Epithelial cell of prostate (primary cell): ENCODE measurements around the gene TIMP2.
"Not testable (repeated sequence)": the region's sequence is repeated elsewhere in the genome, so short reads cannot be mapped to it uniquely, and the experiment has no call there.

Experiments
- DNase-seq: peaks from one replicate; pipeline ENCODE4 v3.0.0-alpha.2; 2011; ENCODE audit warnings: low read depth, low spot score
- H3K27ac ChIP-seq: fragments of 450-650 bp; 2 replicates; pipeline ENCODE4 v1.5.1; 2017; ENCODE audit warnings: mild to moderate bottlenecking

Gene TIMP2

GRCh38 chr17:78892936-78893379 lies 32.2 kb downstream of the TIMP2 start:
- no peak overlapping the region for H3K27ac ChIP-seq
- no peak for DNase-seq

GRCh38 chr17:78892520-78892919 lies 32.7 kb downstream of the TIMP2 start:
- no peak for DNase-seq
- H3K27ac ChIP-seq: no peak overlapping the region

GRCh38 chr17:78892062-78892456 lies 33.1 kb downstream of the TIMP2 start:
- DNase-seq: no peak
- no peak overlapping the region for H3K27ac ChIP-seq

GRCh38 chr17:78891406-78892061 lies 33.7 kb downstream of the TIMP2 start:
- no peak overlapping the region for H3K27ac ChIP-seq
- no peak for DNase-seq

- no peak overlapping the region for H3K27ac ChIP-seq
Observed at GRCh38 chr17:78890498-78890897, 34.7 kb downstream of the TIMP2 start.

GRCh38 chr17:78890096-78890495 lies 35.1 kb downstream of the TIMP2 start:
- DNase-seq, H3K27ac ChIP-seq: not testable (repeated sequence)

More at GRCh38 chr17:78890498-78890897, 34.7 kb downstream of the TIMP2 start:
- DNase-seq: no peak

- H3K27ac ChIP-seq: no peak overlapping the region
- no peak for DNase-seq
Observed at GRCh38 chr17:78889531-78889930, 35.7 kb downstream of the TIMP2 start.

GRCh38 chr17:78888941-78889518 lies 36.2 kb downstream of the TIMP2 start:
- H3K27ac ChIP-seq: no peak overlapping the region
- no peak for DNase-seq

GRCh38 chr17:78886954-78887353 lies 38.2 kb downstream of the TIMP2 start:
- DNase-seq: no peak
- no peak overlapping the region for H3K27ac ChIP-seq

- DNase-seq: no peak
- no peak overlapping the region for H3K27ac ChIP-seq
Observed at GRCh38 chr17:78885956-78886355, 39.2 kb downstream of the TIMP2 start.

- DNase-seq: no peak
- H3K27ac ChIP-seq: no peak overlapping the region
Observed at GRCh38 chr17:78884876-78885667, 40.1 kb downstream of the TIMP2 start.

GRCh38 chr17:78884148-78884825 lies 40.9 kb downstream of the TIMP2 start:
- no peak for DNase-seq
- H3K27ac ChIP-seq: peak overlapping the region; percentile 70

- DNase-seq: no peak
- peak overlapping the region; percentile 70 for H3K27ac ChIP-seq
Observed at GRCh38 chr17:78883533-78884131, 41.6 kb downstream of the TIMP2 start.

- H3K27ac ChIP-seq: peak overlapping the region; percentile 70
- DNase-seq: no peak
Observed at GRCh38 chr17:78883089-78883532, 42.1 kb downstream of the TIMP2 start.

- H3K27ac ChIP-seq: peak overlapping the region; percentile 70
- DNase-seq: no peak
Observed at GRCh38 chr17:78882540-78883088, 42.6 kb downstream of the TIMP2 start.

GRCh38 chr17:78879635-78880186 lies 45.5 kb downstream of the TIMP2 start:
- DNase-seq: no peak

GRCh38 chr17:78878871-78879527 lies 46.2 kb downstream of the TIMP2 start:
- no peak overlapping the region for H3K27ac ChIP-seq
- no peak for DNase-seq

More at GRCh38 chr17:78879635-78880186, 45.5 kb downstream of the TIMP2 start:
- H3K27ac ChIP-seq: no peak overlapping the region

GRCh38 chr17:78878261-78878660 lies 46.9 kb downstream of the TIMP2 start:
- no peak for DNase-seq
- no peak overlapping the region for H3K27ac ChIP-seq

GRCh38 chr17:78876954-78877517 lies 48.2 kb downstream of the TIMP2 start:
- not testable (repeated sequence) for H3K27ac ChIP-seq, DNase-seq
